NCI-H69 (cell line): ENCODE measurements around the gene GINM1.

Source experiments
- DNase-seq: peaks from one replicate; lab custom pipeline; 2025; lab: John Stamatoyannopoulos, UW

Gene GINM1, protein sequence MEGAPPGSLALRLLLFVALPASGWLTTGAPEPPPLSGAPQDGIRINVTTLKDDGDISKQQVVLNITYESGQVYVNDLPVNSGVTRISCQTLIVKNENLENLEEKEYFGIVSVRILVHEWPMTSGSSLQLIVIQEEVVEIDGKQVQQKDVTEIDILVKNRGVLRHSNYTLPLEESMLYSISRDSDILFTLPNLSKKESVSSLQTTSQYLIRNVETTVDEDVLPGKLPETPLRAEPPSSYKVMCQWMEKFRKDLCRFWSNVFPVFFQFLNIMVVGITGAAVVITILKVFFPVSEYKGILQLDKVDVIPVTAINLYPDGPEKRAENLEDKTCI

GRCh38 chr6:149565527-149566409, at the start of gene GINM1:
Gene GINM1, plus strand, starts transcription at chr6:149566375. Its CDS starts 40 bp downstream, at chr6:149566415.
- DNase-seq = peak; percentile 97

DNA sequence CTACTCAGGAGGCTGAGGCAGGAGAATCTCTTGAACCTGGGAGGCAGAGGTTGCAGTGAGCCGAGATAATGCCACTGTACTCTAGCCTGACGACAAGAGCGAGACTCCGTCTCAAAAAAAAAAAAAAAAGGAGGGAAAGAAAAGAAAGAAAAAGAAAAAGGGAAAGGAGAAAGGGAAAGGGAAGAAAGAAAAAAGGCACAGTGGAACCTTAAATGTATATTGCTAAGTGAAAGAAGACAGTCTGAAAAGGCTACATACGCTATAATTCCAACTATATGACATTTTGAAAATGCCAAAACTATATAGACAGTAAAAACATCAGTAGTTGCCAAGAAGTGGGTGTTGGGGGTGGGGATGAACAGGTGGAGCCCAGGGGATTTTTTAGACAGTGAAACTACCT, 36.5 kb upstream of the GINM1 start:
- DNase-seq = no peak

DNA sequence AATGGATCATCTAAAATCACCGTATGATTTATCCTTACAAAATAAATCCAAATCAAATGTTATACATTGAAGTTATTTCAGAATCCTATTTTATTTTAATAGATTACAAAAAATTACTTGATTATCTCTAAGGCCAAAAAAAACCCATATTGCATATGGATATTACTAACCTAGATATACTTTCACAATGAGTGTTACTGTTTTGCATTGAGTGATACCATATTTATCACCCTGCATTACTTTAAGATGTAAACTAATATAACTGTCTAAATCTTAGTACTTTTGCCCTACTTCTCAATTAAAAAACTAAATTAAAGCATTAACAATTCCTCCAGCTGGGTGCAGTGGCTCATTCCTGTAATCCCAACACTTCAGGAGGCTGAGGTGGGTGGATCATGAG, 31.4 kb upstream of the GINM1 start:
- DNase-seq = no peak

- DNase-seq = no peak
Observed at GRCh38 chr6:149541139-149541538, 25.0 kb upstream of the GINM1 start.

- peak; percentile 30 for DNase-seq
Observed at GRCh38 chr6:149544646-149545257, 21.4 kb upstream of the GINM1 start.

DNA sequence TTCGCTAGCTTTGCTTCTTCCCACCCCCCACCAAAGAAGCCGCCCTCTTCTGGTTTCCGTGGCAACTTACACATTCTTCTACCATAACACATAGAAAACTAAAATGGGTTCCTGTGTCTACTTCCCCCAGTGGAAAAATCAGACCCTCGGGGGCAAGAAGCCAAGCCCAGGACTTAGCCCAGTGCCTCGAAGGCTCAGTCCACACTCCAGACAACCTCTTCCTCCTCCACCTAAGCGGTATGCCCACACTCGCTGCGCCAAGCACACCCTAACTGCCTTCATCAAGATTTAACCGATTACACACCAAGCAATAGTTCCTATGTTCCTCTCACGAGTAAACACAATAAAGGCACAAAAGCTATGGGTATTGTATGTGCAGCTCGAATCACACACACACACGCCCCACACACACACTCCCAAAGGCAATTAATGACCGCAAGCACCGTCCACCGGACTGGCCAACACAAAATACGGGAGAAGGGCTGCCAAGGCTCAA, 20.9 kb upstream of the GINM1 start:
- DNase-seq = peak; percentile 52

DNA sequence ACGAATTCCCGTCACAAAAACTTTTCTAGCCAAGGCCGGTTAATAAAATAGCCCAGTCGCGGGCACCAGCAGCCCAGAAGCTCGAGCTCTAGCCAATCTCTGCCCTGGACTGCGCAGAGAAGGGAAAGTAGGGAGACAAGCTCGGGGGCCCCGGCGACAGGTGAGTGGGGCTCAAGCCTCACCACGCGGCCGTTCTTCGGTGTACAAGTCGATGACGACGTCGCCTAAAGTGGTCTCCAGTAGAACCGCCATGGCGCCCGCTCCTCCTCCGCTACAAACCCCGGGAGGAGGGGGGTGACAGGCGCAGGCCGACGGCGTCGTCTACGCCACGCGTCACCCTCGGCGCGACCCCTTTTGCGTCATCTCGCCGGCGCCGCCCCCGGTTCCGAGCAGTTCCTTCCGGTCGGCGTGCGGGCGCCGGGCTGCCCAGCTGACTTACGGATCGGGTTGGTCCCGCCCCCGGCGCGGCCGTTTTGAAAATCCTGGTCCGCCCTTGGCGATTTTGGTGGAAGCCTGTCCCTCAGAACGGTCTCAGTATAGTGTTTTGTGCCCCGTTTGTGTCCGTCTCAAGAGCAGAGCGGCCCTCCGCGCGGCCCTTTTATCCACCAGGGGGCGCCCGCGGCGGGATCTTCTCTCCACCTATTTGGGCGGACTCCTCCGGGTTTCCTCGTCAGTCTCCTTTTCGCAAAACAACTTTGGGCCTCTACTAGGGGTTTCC, 20.3 kb upstream of the GINM1 start, which contains the start of gene PPIL4:
Gene PPIL4 (minus strand): TSS at position 290 of the 718 bp plus-strand sequence. CDS start 38 bp downstream, at position 252.
- peak; percentile 97 for DNase-seq

DNA sequence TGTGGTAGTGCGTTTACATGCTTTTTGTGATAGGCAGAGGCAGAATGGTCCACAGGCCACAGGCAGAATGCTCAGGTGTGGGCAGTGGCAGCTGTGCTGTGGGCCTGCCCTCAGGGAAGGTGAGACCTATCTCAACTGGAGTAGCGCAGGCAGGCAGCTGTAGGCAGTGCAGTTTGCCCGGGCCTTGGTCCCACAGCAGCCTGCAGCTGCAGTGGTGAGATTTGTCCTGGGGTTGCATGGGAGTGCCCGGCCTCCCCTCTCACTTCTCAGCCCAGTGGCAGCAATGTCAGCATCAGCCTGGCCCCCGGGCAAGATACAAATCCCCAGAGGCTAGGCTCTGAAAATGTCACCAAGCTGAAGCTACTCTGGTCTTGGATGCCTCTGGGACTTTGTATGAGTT, 14.3 kb upstream of the GINM1 start:
- DNase-seq = no peak

DNA sequence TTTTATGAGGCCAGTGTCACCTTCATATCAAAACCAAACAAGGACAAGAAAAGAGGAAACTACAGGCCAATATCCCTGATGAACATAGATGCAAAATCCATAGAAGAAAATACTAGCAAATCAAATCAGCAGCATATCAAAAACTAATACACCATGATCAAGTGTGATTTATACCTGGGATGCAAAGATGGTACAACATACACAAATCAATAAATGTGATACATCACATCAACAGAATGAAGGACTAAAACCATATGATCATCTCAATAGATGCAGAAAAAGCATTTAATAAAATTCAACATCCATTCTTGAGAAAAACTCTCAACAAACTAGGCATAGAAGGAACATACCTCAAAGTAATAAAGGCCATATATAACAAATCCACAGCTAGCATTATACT, 8.1 kb upstream of the GINM1 start:
- DNase-seq = no peak

DNA sequence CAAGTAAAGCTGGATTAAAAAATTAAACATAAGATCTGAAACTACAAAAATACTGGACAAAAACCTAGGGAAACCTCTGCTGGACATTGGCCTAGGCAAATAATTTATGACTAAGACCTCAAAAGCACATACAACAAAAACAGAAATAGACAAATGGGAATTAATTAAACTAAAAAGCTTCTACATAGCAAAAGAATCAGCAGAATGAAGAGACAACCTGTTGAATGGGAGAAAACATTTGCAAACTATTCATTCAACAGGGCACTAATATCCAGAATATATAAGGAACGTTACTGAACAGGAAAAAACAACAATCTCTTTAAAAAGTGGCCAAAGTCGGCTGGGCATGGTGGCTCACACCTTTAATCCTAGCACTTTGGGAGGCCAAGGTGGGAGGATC, 6.8 kb upstream of the GINM1 start:
- DNase-seq = no peak

DNA sequence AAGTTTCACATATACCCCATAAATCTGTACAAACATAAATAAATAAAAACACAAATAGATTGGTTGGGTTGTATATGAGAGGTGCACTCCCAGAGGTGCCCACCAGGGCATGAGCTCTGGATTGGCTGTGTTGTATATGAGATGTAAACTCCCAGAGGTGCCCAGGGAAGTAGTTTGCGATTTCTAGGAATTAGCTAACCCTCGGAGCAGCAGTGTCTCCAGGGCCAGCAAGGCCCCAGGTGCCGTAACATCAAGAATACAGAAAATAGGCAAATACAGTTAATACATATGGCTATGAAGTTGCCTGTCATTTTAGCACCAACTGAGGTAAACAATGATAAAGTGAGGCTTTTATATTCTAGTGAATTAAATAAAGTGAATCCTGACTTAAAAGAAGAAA, 5.4 kb upstream of the GINM1 start:
- DNase-seq = peak; percentile 52

DNA sequence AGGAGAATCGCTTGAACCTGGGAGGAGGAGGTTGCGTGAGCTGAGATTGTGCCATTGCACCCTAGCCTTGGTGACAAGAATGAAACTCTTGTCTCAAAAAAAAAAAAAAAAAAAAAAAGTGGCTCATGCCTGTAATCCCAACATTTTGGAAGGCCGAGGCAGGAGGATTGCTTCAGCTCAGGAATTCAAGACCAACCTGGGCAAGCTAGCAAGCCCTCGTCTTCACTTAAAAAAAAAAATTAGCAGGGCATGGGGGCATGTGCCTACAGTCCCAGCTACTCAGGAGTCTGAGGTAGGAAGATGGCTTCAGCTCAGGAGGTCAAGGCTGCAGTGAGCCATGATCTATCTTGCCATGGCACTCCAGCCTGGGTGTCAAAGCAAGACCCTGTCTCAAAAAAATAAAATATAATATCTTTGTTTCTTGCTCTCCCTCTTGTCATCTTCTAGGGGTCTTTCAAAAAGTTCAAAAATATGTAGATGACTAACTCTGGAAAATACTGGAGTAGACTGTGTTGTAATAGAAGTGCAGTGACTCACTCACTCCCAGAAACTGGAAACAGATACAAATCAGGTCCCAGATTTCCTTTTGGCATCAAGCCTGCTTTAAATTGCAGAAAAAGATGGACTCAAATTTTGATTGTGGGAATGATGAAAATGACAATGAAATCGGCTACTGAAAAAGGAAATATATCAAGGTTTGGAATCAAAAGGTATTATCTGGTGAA, 2.8 kb upstream of the GINM1 start:
- peak; percentile 6 for DNase-seq

DNA sequence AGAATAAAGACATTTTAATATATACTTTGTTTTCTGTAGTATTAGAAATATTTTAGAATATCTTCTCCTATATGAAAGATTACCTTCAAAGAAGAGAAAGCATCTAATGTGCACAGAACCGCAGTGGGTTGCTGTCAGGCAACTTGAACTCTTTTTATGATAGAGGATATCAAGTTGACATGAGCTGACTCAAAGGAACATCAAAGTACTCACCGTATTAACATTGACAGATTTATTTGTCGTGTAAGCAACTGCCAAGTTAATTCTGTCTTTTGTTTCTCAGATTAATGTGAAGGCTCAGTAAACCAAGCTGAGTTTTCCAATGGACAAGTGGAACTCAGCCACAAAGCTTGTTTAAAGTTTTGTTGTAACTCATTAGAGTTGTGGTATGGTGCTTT, 2.2 kb upstream of the GINM1 start:
- DNase-seq = peak; percentile 14

DNA sequence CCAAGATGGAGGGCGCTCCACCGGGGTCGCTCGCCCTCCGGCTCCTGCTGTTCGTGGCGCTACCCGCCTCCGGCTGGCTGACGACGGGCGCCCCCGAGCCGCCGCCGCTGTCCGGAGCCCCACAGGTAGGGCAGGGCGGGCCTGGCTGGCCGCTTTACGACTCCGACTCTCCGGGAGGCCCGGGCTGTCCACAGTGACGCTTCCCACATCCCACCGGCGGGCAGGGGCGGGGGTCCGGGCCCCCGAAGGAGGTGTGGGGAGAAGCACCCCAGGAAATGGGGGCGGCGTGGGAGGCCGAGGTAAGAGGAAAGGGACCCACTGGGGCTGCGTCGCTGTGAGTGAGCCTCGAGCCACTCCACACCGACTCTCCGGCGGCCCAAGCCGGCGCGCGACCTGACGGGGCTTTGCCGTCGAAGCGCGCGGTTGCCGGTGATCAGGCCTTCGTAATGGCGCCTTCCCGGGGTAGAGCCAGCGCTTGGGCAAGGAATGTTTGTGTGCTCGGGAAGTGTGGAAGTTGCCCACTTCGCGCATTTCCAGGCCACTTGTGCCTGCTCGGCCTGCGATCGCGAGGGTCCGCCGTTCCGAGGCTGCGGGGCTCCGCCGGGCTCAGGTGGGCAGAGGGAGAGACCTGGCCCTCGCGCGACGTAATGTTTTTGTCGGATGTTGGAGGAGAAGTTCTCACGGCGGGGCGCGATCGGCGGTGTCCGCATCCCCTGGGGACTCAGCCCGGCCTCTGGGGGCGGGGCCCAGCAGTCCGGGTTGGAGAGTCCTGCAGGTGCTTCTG, 427 bp downstream of the GINM1 start:
- peak; percentile 81 for DNase-seq

DNA sequence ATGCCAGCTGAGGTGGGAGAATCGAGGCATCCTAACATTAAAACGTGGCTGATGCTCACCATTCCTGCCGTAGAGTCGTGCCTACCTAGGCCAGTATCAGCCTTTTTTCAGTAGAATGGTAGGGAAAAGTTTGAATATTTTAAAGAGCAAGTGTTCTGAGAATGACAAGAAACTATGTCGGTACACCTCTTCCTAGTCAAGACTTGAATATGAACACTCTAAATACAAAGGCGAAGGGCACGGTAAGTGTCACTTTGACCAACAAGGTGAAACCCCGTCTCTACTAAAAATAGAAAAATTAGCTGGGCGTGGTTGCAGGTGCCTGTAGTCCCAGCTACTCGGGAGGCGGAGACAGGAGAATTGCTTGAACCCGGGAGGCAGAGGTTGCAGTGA, 1.0 kb downstream of the GINM1 start:
- DNase-seq = peak; percentile 32

DNA sequence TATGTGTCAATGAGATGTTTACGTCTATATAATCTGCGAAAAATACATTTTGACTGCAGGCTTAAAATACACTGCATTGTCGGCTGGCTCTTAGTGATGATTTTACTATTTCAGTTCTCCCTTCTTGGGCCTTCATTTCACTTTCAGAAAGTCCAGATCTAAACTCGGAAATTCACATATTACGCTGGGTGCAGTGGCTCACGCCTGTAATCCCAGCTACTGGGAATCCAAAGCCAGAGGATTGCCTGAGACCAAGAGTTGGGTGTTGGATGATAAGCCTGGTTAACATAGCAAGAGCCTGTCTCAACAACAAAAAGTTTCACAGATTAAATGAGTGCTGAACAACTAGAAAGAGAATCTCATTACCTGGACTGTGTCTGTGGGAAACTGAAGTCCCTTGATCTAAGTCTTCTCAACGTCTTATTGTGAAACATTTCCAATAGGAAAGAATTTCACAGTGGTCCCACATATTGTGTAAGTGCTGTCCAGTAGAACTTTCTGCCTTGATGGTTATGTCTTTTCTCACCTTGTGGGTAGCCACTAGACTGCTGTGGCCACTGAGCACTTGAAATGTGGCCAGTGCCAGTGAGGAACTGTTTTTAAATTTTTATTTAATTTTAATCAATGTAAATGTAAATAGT, 1.9 kb downstream of the GINM1 start:
- no peak for DNase-seq

DNA sequence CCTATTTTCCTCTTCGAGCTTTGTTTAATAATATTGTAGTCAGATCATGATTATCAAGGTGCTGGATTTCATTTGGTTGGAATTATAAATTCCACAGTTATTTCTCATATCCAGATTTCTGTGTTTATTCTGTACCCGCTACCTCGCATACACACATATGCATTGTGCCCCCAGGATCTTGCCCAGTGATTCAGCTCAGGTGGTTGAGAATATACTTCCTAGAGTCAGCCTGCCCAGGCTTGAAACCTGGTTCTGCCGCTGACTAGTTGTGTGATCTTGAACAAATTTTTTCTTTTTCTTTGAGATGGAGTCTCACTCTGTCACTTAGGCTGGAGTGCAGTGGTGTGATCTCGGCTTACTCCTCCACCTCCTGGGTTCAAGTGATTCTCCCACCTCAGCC, 14.7 kb downstream of the GINM1 start:
- DNase-seq = no peak

- no peak for DNase-seq
Observed at GRCh38 chr6:149581349-149581748, 15.2 kb downstream of the GINM1 start.

GRCh38 chr6:149586149-149586548, 20.0 kb downstream of the GINM1 start:
- DNase-seq = peak; percentile 40

- no peak for DNase-seq
Observed at GRCh38 chr6:149592983-149593382, 26.8 kb downstream of the GINM1 start.
